ENCODE data around the gene ACTA1. TPM values are rescaled to one million over a fixed set of nuclear protein-coding genes. Genes with fewer than 3 reads are reported as not detected.
"Not testable (repeated sequence)": the region's sequence is repeated elsewhere in the genome, so short reads cannot be mapped to it uniquely, and the experiment has no call there.

The ACTA1 gene
- total RNA-seq, result 0.20 TPM in 1 of 2 replicates, not detected in the other

- Mint-ChIP-seq H3K4me1 (ENCODE audit: low read depth) (peaks cover 12% of the 10 kb centered on the region), H3K27me3 (ENCODE audit: insufficient read depth) (peaks cover 86% of the 10 kb centered on the region), H3K9me3 (no peaks in the 10 kb centered on the region), H3K36me3 (ENCODE audit: low read depth) (peaks cover 14% of the 10 kb centered on the region), H3K27ac (peak within 1 kb of the TSS; percentile 23), H3K4me3 (no peak within 1 kb of the TSS)
- intact Hi-C loops (cut with micrococcal nuclease), result loop anchor here (10.0 kb wide), 1 partner anchor 991 kb away; the partner anchor contains the start of gene PGBD5
- no peak for DNase-seq (ENCODE audit: low spot score)
Measured at GRCh38 chr1:229434005-229434640, at the start of gene ACTA1. Gene ACTA1 (minus strand): TSS chr1:229434094. CDS start chr1:229433115, 979 bp downstream.

- DNase-seq (ENCODE audit: low spot score), result no peak
- Mint-ChIP-seq H3K27ac (no peak overlapping the region), H3K27me3 (ENCODE audit: insufficient read depth) (no peaks in the 10 kb centered on the region), H3K36me3 (ENCODE audit: low read depth) (peaks cover 47% of the 10 kb centered on the region), H3K9me3 (no peaks in the 10 kb centered on the region), H3K4me3 (no peak overlapping the region), H3K4me1 (ENCODE audit: low read depth) (peaks cover 17% of the 10 kb centered on the region)
- intact Hi-C loops (cut with micrococcal nuclease), result loop anchor here (1.0 to 5.0 kb wide), 3 partner anchors 210 to 818 kb away; partner anchors contain the start of gene RAB4A
Measured at GRCh38 chr1:229482511-229482910, 48.6 kb upstream of the ACTA1 start.

GRCh38 chr1:229480495-229480894 lies 46.6 kb upstream of the ACTA1 start:
- H3K27me3 Mint-ChIP-seq (ENCODE audit: insufficient read depth), result no peaks in the 10 kb centered on the region
- H3K27ac Mint-ChIP-seq, result no peak overlapping the region
- H3K4me3 Mint-ChIP-seq, result no peak overlapping the region
- H3K4me1 Mint-ChIP-seq (ENCODE audit: low read depth), result peaks cover 17% of the 10 kb centered on the region
- intact Hi-C loops (cut with micrococcal nuclease), result loop anchor here (5.0 kb wide), 1 partner anchor 208 kb away; the partner anchor contains the start of gene RAB4A
- peaks cover 47% of the 10 kb centered on the region for H3K36me3 Mint-ChIP-seq (ENCODE audit: low read depth)
- H3K9me3 Mint-ChIP-seq, result no peaks in the 10 kb centered on the region
- DNase-seq (ENCODE audit: low spot score), result no peak

GRCh38 chr1:229479660-229480399 lies 45.9 kb upstream of the ACTA1 start:
- intact Hi-C loops (cut with micrococcal nuclease), result loop anchor here (5.0 kb wide), 1 partner anchor 208 kb away; the partner anchor contains the start of gene RAB4A
- Mint-ChIP-seq H3K4me1 (ENCODE audit: low read depth) (peaks cover 17% of the 10 kb centered on the region), H3K9me3 (no peaks in the 10 kb centered on the region), H3K4me3 (no peak overlapping the region), H3K27ac (no peak overlapping the region), H3K27me3 (ENCODE audit: insufficient read depth) (no peaks in the 10 kb centered on the region), H3K36me3 (ENCODE audit: low read depth) (peaks cover 46% of the 10 kb centered on the region)
- DNase-seq (ENCODE audit: low spot score), result no peak

GRCh38 chr1:229478852-229479251 lies 45.0 kb upstream of the ACTA1 start:
- Mint-ChIP-seq H3K36me3 (ENCODE audit: low read depth) (peaks cover 50% of the 10 kb centered on the region), H3K4me3 (no peak overlapping the region), H3K27me3 (ENCODE audit: insufficient read depth) (no peaks in the 10 kb centered on the region), H3K27ac (no peak overlapping the region), H3K4me1 (ENCODE audit: low read depth) (peaks cover 17% of the 10 kb centered on the region), H3K9me3 (no peaks in the 10 kb centered on the region)
- intact Hi-C loops (cut with micrococcal nuclease), result no loop called here
- no peak for DNase-seq (ENCODE audit: low spot score)

- H3K27ac Mint-ChIP-seq; H3K4me3 Mint-ChIP-seq; H3K9me3 Mint-ChIP-seq; H3K27me3 Mint-ChIP-seq (ENCODE audit: insufficient read depth); intact Hi-C loops (cut with micrococcal nuclease); DNase-seq (ENCODE audit: low spot score): not testable (repeated sequence)
- Mint-ChIP-seq H3K4me1 (ENCODE audit: low read depth) (peaks cover 17% of the 10 kb centered on the region), H3K36me3 (ENCODE audit: low read depth) (peaks cover 47% of the 10 kb centered on the region)
Measured at GRCh38 chr1:229475859-229476258, 42.0 kb upstream of the ACTA1 start.

- Mint-ChIP-seq H3K27ac (no peak overlapping the region), H3K36me3 (ENCODE audit: low read depth) (peaks cover 47% of the 10 kb centered on the region), H3K4me1 (ENCODE audit: low read depth) (peaks cover 9% of the 10 kb centered on the region), H3K27me3 (ENCODE audit: insufficient read depth) (no peaks in the 10 kb centered on the region), H3K4me3 (no peak overlapping the region), H3K9me3 (no peaks in the 10 kb centered on the region)
- intact Hi-C loops (cut with micrococcal nuclease), result no loop called here
- DNase-seq (ENCODE audit: low spot score), result no peak
Measured at GRCh38 chr1:229474509-229474908, 40.6 kb upstream of the ACTA1 start.

GRCh38 chr1:229471175-229471574 lies 37.3 kb upstream of the ACTA1 start:
- DNase-seq (ENCODE audit: low spot score), result no peak
- H3K4me3 Mint-ChIP-seq, result no peak overlapping the region
- H3K27me3 Mint-ChIP-seq (ENCODE audit: insufficient read depth), result no peaks in the 10 kb centered on the region
- H3K36me3 Mint-ChIP-seq (ENCODE audit: low read depth), result peaks cover 38% of the 10 kb centered on the region
- H3K27ac Mint-ChIP-seq, result no peak overlapping the region
- intact Hi-C loops (cut with micrococcal nuclease), result no loop called here
- H3K9me3 Mint-ChIP-seq, result no peaks in the 10 kb centered on the region
- H3K4me1 Mint-ChIP-seq (ENCODE audit: low read depth), result peaks cover 3% of the 10 kb centered on the region

- Mint-ChIP-seq H3K4me3 (no peak overlapping the region), H3K9me3 (no peaks in the 10 kb centered on the region), H3K4me1 (ENCODE audit: low read depth) (peaks cover 3% of the 10 kb centered on the region), H3K36me3 (ENCODE audit: low read depth) (peaks cover 35% of the 10 kb centered on the region), H3K27ac (no peak overlapping the region), H3K27me3 (ENCODE audit: insufficient read depth) (no peaks in the 10 kb centered on the region)
- intact Hi-C loops (cut with micrococcal nuclease), result no loop called here
- DNase-seq (ENCODE audit: low spot score), result no peak
Measured at GRCh38 chr1:229470406-229471043, 36.6 kb upstream of the ACTA1 start.

GRCh38 chr1:229466887-229467286 lies 33.0 kb upstream of the ACTA1 start:
- Mint-ChIP-seq H3K27me3 (ENCODE audit: insufficient read depth) (no peaks in the 10 kb centered on the region), H3K27ac (no peak overlapping the region), H3K4me1 (ENCODE audit: low read depth) (peaks cover 3% of the 10 kb centered on the region), H3K36me3 (ENCODE audit: low read depth) (peaks cover 38% of the 10 kb centered on the region), H3K4me3 (no peak overlapping the region), H3K9me3 (no peaks in the 10 kb centered on the region)
- DNase-seq (ENCODE audit: low spot score), result no peak
- intact Hi-C loops (cut with micrococcal nuclease), result no loop called here

- DNase-seq (ENCODE audit: low spot score), result no peak
- H3K36me3 Mint-ChIP-seq (ENCODE audit: low read depth), result peaks cover 37% of the 10 kb centered on the region
- no peak overlapping the region for H3K4me3 Mint-ChIP-seq
- H3K27ac Mint-ChIP-seq, result no peak overlapping the region
- intact Hi-C loops (cut with micrococcal nuclease), result no loop called here
- H3K27me3 Mint-ChIP-seq (ENCODE audit: insufficient read depth), result no peaks in the 10 kb centered on the region
- H3K9me3 Mint-ChIP-seq, result no peaks in the 10 kb centered on the region
- peaks cover 3% of the 10 kb centered on the region for H3K4me1 Mint-ChIP-seq (ENCODE audit: low read depth)
Measured at GRCh38 chr1:229464672-229465071, 30.8 kb upstream of the ACTA1 start.

GRCh38 chr1:229461032-229461668 lies 27.3 kb upstream of the ACTA1 start:
- Mint-ChIP-seq H3K27ac (no peak overlapping the region), H3K4me1 (ENCODE audit: low read depth) (no peaks in the 10 kb centered on the region), H3K36me3 (ENCODE audit: low read depth) (peaks cover 42% of the 10 kb centered on the region), H3K9me3 (no peaks in the 10 kb centered on the region), H3K4me3 (no peak overlapping the region), H3K27me3 (ENCODE audit: insufficient read depth) (no peaks in the 10 kb centered on the region)
- intact Hi-C loops (cut with micrococcal nuclease), result no loop called here
- no peak for DNase-seq (ENCODE audit: low spot score)

Measured in activated T-helper 1 cell treated with anti-CD3 and anti-CD28 coated beads, Interleukin-12 subunit alpha, Interleukin-12 subunit beta, Interleukin-2, Interleukin-4 antibody, amounts not matched to agents 30 ng/mL and 10 ng/mL and 1 ng/mL, durations not matched to agents 14 hours and 24 hours and 36 hours (primary cell).